ENCODE measurements around the gene KCNG2.

The KCNG2 gene

DNA sequence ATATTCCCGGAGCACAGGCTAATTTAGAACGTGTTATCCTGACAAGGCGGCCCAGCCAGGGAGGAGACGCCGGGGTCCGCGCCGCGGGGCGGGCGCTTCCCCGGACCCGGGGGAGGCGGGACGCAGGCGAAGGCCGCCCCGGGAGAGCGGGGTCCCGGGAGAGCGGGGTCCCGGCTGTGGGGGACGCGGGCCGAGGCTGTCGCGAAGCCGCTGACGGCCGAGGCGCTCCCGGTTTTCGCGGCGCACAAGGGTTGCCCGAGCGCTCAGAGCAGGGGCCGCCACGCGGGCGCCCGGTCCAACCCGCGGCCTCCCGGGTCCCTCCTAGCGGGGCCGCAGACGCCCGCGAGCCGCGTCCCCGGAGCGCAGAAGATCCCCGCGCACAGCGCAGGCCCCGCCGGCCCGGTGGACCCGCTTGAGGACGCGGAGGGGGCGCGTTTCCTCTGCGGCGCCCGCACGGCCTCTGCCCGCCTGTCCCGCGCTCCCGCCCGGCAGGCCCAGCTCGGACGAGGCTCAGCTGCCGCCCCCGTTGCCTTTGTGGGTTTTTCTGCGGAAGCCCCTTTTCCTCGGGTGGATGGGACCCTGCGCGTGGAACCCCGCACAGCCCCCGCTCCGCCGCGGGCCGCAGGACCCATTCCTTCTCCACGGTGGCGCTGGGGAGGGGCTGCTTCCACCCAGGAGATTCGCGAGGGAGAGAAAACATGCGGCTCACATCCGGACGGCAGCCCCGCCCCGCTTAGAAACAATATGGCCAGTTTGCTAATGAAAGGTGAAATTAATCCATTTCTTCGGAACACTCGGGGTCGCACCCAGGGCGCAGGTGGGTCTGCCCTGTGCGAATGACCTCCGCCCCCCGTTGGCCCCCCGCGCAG is 9.6 kb upstream of the KCNG2 start:
- no peak overlapping the region for H3K27ac ChIP-seq
- TF ChIP-seq, protein P1, sequence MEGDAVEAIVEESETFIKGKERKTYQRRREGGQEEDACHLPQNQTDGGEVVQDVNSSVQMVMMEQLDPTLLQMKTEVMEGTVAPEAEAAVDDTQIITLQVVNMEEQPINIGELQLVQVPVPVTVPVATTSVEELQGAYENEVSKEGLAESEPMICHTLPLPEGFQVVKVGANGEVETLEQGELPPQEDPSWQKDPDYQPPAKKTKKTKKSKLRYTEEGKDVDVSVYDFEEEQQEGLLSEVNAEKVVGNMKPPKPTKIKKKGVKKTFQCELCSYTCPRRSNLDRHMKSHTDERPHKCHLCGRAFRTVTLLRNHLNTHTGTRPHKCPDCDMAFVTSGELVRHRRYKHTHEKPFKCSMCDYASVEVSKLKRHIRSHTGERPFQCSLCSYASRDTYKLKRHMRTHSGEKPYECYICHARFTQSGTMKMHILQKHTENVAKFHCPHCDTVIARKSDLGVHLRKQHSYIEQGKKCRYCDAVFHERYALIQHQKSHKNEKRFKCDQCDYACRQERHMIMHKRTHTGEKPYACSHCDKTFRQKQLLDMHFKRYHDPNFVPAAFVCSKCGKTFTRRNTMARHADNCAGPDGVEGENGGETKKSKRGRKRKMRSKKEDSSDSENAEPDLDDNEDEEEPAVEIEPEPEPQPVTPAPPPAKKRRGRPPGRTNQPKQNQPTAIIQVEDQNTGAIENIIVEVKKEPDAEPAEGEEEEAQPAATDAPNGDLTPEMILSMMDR (conservative IDR thresholded peaks at IDR 0.05): no peak
- peak; percentile 55; the same call in 1 of the 2 replicates for TF ChIP-seq ZFX (IDR thresholded peaks at IDR 0.05)

DNA sequence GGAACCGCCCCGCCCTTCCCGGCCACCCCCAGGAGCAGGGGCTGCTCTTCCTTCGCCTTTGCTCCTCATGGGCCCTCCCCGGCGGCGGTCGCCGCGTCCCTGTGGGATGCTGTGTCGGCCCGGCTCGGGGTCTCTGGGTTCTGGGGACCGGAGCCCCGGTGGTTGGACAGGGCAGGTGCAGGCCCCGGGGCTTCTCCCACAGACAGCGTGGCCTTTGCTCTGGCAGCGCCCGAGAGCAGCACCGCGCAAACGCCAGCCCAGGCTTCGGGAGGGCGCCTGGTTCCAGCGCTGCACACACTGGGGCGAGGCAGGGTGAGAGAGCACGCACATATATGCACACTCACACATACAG is 9.0 kb upstream of the KCNG2 start:
- no peak overlapping the region for H3K27ac ChIP-seq
- no peak for TF ChIP-seq ZFX (IDR thresholded peaks at IDR 0.05)
- TF ChIP-seq, protein P1 (conservative IDR thresholded peaks at IDR 0.05): no peak; the same call in 1 of the 2 replicates

DNA sequence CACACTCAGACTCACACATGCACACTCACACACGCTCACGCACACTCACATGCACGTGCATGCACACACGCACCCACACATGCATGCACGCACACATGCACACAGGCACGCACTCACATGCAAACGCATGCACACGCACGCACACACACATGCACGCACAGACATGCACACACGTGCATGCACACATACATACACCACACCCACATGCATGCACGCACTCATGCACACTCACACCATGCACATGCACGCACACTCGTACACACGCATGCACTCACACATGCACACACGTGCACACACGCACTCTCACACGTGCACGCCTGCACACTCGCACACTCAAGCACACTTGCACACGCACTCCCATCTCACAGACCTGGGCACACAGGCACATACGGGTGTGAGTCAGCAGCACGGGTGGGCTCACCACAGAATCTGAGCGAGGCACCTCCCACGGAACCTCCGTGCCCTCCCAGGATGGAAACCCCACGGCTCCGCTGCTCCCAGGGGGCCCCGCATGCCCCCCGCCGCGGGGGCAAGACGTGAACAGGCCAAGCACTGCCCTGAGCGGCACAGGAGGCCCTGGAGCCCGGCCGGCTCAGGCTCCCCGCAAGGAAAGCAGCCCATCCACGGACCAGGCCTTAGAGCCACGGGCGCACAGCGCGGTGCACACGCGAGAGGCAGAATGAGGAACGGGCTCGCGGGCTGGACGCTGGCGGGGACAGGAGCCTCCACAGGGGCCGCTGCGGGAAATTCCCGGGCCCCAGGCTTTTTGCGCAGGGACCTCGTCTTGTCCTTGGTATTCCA is 8.4 kb upstream of the KCNG2 start:
- no peak overlapping the region for H3K27ac ChIP-seq
- TF ChIP-seq, protein P1 (conservative IDR thresholded peaks at IDR 0.05): no peak
- no peak for TF ChIP-seq ZFX (IDR thresholded peaks at IDR 0.05)

DNA sequence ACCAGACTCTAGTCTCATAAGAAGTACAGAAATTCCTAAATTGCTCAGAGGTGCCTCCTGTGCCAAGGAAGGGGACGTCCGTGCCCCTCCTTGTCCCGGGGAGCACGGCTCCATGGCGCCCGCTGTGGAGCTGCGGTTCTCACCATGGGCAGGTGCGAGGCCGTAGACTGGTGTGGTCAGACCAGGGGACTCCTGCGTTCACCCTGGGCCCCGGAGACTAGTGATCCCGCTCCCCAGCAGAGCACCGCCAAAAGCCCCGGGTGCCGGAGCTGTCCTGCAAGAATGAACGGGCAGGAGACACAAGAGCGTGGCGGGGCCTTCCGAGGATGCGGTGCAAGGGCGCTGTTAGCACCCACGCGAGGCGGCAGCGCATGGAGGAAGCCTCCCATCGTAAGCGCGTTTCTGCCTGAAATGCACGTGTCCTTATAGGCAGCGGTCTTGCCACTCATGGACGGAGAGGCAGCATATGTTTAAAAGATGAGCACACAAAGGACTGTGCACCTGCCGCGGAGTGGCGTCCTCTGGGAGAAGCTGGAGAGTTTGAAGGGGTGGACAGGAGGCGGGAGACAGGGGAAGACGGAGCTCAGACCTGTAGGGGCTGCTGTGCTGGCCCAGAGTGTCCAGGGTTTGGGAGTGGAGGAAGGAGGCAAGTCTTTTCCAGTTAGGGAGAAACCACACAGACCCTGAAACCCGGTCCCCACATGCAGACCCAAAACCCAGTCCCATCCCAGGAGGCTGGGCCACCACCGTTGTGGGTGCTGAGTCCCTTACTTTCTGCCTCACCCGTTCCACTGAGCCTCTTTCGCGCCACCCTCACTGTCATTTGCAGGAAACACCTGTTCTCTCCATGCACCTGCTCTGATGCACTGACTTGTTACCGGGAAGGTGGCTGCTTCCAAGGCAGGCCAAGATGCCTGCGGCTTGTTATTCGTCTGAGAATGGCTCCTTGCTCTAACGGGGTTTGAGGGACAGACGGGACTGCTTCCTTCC is 7.5 kb upstream of the KCNG2 start:
- no peak overlapping the region for H3K27ac ChIP-seq
- TF ChIP-seq, protein P1 (conservative IDR thresholded peaks at IDR 0.05): no peak
- TF ChIP-seq ZFX (IDR thresholded peaks at IDR 0.05): no peak

DNA sequence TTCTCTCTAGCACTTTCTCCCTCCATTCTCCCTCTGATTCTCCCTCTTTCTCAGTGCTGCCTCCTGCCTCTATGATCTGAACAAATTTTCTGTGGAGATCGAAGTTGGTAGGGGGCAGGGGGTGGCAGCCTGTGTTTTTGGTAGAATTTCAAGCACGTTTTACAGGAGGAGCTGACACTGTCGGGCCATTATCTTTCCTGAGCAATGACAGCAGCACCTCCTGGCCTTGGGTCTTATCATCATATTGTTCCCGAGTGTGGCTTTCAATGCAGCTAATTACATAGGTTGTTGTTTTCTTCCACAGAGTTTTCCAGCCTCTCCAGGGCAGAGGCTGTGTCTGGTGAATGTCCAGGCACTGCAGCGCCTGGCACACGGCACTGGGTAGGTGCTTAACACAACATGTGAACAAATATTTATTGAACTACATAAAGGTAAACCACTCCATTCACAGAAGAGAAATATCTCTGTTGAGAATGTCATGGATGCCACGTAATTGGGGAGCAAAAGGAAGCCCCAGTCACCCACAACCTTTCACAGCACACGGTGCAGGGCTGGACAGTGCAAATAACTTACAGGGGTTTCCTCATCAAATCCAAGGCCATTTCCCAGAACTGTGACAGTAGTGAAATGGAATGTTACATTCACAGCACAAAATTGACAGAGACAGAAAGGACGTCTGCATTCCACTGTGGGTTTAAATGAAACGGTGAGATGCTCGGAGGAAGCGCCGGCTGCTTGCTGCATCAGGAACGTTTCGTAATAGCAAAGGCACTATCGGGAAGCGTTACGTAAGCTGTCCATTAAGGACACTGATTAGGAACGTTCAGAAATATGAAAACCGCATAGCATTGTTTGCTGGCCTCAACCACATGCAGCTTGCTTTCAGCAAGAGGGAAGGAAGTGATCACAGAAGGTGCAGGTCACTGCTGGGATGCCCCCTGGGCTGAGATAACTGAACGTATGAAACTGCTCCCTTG is 6.5 kb upstream of the KCNG2 start:
- H3K27ac ChIP-seq: no peak overlapping the region
- no peak for TF ChIP-seq ZFX (IDR thresholded peaks at IDR 0.05)

DNA sequence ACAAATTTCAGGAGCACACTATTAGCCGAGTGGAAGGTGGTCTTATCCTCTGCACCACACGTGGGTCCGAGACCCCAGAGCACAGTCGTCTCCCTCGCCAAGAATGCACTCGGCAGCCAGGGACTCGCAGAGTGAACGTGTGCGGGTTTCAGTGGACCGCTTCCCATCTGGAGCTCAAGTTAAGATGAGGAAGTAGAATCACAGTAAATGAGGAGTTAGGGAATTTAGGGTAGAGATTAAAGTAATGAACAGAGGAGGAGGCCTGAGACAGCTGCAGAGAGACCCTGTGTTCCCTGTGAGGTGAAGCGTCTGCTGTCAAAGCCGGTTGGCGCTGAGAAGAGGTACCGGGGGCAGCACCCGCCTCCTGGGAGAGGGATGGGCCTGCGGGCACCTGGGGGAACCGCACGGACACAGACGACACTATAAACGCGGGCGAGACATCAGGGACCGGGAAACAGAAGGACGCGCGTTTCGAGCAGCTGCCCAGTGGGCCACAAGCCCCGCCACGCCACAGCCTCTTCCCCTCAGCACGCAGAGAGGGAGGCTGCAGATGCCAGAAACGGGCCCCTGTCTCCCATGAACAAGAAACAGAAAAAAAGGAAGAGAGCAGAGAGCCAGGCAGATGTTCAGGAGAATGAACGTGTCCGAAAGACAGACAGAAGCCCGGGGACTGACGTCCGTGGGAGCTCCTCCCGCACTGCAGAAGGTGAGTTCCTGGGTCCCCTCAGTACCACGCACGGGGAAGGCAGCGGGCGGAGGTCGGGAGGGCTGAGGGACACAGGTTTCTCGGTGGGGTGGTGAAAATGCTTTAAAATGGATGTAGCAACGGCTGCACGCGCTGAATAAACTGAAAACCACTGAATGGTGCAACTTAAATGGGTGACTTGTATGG is 5.4 kb upstream of the KCNG2 start:
- H3K27ac ChIP-seq: no peak overlapping the region
- TF ChIP-seq, protein P1 (conservative IDR thresholded peaks at IDR 0.05): no peak
- TF ChIP-seq ZFX (IDR thresholded peaks at IDR 0.05): no peak
